Coronary artery (tissue), 2 donors: ENCODE measurements around the gene MEAK7.

Source experiments
- DNase-seq: peaks from one replicate; pipeline ENCODE4 v3.0.0-alpha.2; 2017; ENCODE audit warnings: low spot score
- H3K27ac ChIP-seq, 2 donors: fragments of 200-600 bp; sonication (generic); one replicate each; pipeline ENCODE4 v1.5.1; 2016 to 2019
- H3K4me3 ChIP-seq: fragments of 200-600 bp; sonication (generic); 2 replicates; pipeline ENCODE4 v1.5.1; 2016; ENCODE audit warnings: mild to moderate bottlenecking, moderate library complexity
- TF ChIP-seq, protein P1 (sequence below): fragments of 200-600 bp; sonication (generic); IDR thresholded peaks from one replicate; pipeline ENCODE4 v1.5.1; 2019; ENCODE audit warnings: antibody characterized with exemption

The MEAK7 gene

DNA sequence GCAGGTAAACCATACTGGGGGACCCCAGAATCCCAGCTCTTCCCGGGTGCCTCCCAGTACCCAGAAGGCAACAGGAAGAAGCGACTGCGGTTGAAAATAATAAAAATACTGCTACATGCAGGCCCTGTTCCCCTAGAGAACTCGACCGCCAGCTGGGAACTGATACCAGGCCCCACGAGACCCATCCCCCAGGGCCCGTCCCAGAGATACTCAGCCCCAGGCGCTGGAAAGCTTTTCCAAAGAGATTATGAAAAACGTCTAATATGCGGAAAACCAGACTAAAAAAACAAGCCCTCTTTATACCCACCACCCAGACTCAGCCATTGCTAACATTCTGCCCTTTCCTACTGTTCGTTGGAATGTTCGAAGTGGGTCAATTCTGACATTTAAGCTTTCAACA, 12.9 kb upstream of the MEAK7 start:
- H3K27ac ChIP-seq: no peak overlapping the region
- no peak overlapping the region for H3K4me3 ChIP-seq
- TF ChIP-seq, protein P1, sequence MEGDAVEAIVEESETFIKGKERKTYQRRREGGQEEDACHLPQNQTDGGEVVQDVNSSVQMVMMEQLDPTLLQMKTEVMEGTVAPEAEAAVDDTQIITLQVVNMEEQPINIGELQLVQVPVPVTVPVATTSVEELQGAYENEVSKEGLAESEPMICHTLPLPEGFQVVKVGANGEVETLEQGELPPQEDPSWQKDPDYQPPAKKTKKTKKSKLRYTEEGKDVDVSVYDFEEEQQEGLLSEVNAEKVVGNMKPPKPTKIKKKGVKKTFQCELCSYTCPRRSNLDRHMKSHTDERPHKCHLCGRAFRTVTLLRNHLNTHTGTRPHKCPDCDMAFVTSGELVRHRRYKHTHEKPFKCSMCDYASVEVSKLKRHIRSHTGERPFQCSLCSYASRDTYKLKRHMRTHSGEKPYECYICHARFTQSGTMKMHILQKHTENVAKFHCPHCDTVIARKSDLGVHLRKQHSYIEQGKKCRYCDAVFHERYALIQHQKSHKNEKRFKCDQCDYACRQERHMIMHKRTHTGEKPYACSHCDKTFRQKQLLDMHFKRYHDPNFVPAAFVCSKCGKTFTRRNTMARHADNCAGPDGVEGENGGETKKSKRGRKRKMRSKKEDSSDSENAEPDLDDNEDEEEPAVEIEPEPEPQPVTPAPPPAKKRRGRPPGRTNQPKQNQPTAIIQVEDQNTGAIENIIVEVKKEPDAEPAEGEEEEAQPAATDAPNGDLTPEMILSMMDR: no peak
- DNase-seq: no peak

DNA sequence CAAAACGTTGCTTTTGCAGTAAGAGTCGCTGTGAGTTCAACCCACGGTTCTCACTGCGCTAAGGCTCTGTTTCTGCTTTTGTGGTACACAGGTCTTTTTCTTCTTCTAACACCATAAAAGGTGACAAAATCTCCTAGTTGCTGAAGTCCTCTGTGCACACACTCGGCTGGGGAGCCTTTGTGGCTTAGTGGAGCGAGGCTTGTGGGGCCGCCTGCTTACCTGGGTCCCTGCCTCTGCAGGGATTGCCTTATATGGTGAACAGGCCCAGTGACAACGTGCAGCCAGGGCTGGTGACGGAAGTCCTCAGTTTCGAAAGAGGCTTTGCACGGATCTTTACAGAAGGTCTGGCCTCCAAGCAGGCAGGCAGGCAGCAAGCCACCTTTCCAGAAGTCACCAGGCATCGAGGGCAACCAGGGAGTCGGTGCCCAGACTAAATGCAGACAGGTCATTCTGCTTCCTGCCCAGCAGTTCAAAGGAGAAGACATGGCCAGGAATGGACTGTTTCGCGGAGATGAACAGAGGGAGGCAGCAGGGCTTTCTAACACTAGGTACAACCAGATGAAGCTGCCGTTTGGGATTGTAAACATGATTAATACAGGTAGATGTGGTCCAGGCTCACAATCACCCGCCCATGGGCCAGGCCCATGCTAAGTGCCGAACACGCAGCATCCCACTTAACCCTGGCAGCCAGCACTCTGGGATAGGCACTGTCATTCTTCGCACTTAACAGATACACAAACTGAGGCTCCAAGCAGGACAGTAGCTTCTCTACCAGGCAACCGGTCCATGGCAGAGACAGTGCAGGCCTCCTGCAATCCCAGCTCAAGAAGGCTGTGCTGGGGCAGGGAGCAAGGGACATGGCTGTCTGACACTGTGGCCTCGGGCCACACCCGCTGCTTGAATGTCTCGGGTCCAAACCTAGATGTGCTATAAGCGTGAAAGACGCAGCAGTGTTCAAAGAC, 10.7 kb upstream of the MEAK7 start:
- TF ChIP-seq, protein P1: no peak
- Histone ChIP-seq H3K27ac (no peak overlapping the region), H3K4me3 (no peak overlapping the region)
- no peak for DNase-seq

DNA sequence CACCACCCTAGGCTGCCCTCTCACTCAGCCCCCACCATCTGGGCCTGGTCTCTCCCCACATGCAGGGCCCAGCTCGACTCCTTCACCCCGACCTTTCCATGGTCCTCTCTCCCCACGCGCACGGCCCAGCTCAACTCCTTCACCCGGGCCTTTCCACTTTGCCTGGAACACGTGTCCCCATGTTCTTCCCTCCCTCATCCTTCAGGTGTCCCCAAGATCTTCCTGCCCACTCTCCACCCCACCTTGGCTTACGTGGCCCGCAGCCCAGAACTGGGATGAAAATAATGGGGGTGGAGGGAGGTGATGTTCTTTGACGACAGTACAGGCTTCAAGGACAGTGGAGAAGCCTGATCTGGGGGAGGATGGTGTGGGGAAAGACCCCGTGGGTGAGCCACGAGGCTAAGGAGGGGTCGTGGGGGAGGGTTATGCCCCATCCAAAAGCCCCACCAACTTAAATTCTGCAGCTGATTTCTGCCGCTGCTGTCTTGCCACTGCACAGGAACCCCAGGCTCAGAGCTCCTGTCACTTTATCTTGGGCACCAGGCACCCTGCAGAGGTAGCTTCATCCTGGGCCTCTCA, 9.9 kb upstream of the MEAK7 start:
- H3K27ac ChIP-seq: no peak overlapping the region
- TF ChIP-seq, protein P1: no peak
- H3K4me3 ChIP-seq: no peak overlapping the region
- DNase-seq: no peak

DNA sequence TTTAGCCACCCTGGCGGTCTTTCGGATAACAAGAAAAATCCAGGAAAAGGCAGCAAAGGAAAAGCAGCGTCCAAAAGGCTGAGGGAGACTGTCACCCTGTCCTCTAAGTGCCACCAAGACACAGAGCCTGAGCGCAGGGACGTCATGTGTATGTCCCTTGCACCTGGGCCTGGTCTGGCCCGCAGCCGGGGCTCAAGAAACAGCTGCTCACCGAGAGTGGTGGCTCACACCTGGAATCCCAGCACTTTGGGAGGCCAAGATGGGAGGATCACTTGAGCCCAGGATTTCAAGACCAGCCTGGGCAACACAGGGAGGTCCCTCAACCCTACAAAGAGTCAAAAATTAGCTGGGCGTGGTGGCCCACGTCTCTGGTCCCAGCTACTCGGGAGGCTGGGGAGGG, 9.2 kb upstream of the MEAK7 start:
- Histone ChIP-seq H3K4me3 (no peak overlapping the region), H3K27ac (no peak overlapping the region)
- no peak for DNase-seq
- TF ChIP-seq, protein P1: no peak

DNA sequence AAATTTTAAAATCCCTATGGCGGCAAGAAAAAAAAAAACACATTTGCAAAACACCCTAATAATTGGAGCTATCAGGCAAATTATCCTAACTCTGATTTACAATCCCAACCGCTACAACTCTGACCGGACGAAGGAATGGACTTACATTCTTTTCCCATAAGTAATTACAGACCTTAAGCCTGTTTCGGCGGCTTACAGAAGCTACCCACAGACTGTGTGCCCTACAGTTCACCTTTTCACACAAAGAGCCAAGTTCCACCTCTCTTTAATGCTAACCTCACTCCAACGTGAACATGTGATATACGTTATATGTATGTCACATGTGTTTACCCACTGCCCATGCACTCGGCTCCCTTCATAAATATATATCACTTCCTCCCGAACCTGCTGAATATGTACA, 8.7 kb upstream of the MEAK7 start:
- TF ChIP-seq, protein P1: no peak
- Histone ChIP-seq H3K4me3 (no peak overlapping the region), H3K27ac (no peak overlapping the region)
- DNase-seq: no peak

DNA sequence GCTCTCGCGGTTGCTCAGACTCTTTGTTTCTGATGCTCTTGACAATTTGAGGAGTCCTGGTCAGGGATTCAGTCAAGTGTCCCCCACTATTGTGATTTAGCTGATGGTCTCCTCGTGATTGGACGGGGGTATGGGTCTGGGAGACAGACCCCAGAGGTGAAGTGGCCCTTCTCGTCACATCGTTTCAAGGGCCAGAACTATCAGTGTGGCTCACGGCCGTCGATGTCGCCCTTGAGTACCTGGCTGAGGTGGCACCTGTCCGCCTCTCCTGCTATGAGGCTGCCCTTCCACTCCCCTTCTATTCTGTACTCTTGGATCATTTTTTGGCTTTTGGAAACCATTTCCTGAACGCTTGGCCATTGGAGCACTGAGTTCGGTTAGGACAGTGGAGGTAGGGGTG, 7.4 kb upstream of the MEAK7 start:
- Histone ChIP-seq H3K27ac (no peak overlapping the region), H3K4me3 (no peak overlapping the region)
- no peak for DNase-seq
- TF ChIP-seq, protein P1: no peak
